SU-DHL-6 (cell line): ENCODE data around the gene ATP11C.
"Not testable (repeated sequence)": the region's sequence is repeated elsewhere in the genome, so short reads cannot be mapped to it uniquely, and the experiment has no call there.

Experiments used
- H2AFZ ChIP-seq: fragments of 200-600 bp; sonication (generic); 2 replicates; pipeline ENCODE4 v1.6.1; 2014; ENCODE audit warnings: low read depth, mild to moderate bottlenecking, moderate library complexity, mixed read lengths, antibody characterized with exemption, low read length; ENCODE audit not compliant: severe bottlenecking
- H3F3A ChIP-seq: fragments of 200-600 bp; shearing (Covaris generic); 2 replicates; pipeline ENCODE4 v1.6.0; 2016; ENCODE audit warnings: antibody characterized with exemption, mild to moderate bottlenecking; ENCODE audit not compliant: insufficient read depth
- H3K27ac ChIP-seq: fragments of 200-600 bp; sonication (generic); 2 replicates; pipeline ENCODE4 v1.5.1; 2016; ENCODE audit warnings: low read depth, mild to moderate bottlenecking, low read length, moderate library complexity, mixed read lengths
- H3K27me3 ChIP-seq: fragments of 200-600 bp; sonication (generic), shearing (Covaris generic); 2 replicates; pipeline ENCODE4 v1.6.0; 2014; ENCODE audit warnings: mild to moderate bottlenecking, low read length
- H3K36me3 ChIP-seq: fragments of 200-600 bp; sonication (generic); 2 replicates; pipeline ENCODE4 v1.6.1; 2014; ENCODE audit warnings: mild to moderate bottlenecking, low read length, mixed read lengths
- H3K4me2 ChIP-seq: fragments of 300-600, 200-600 bp; shearing (Covaris generic), sonication (generic); 2 replicates; pipeline ENCODE4 v1.6.0; 2014; ENCODE audit warnings: low read length, low read depth, mild to moderate bottlenecking; ENCODE audit not compliant: poor library complexity, severe bottlenecking
- H3K4me3 ChIP-seq: fragments of 200-600 bp; sonication (generic); 2 replicates; pipeline ENCODE4 v1.5.1; 2014; ENCODE audit warnings: antibody characterized with exemption, low read length, mild to moderate bottlenecking, mixed read lengths; ENCODE audit not compliant: insufficient read depth, poor library complexity, severe bottlenecking
- H3K79me2 ChIP-seq: fragments of 200-600 bp; sonication (generic); 2 replicates; pipeline ENCODE4 v1.6.1; 2014; ENCODE audit warnings: mild to moderate bottlenecking, low read length, moderate library complexity; ENCODE audit not compliant: insufficient read depth
- H3K9ac ChIP-seq: fragments of 200-600 bp; sonication (generic); 2 replicates; pipeline ENCODE4 v1.7.0; 2014; ENCODE audit warnings: mild to moderate bottlenecking, low read length
- H3K9me2 ChIP-seq: fragments of 200-600 bp; sonication (generic); replicated peaks from 2 replicates; pipeline ENCODE4 v1.6.1; 2014; ENCODE audit warnings: low read length; ENCODE audit not compliant: insufficient read depth
- H3K9me3 ChIP-seq: fragments of 200-600 bp; sonication (generic); 2 replicates; pipeline ENCODE4 v1.6.1; 2014; ENCODE audit warnings: low read length, mixed read lengths; ENCODE audit not compliant: insufficient read depth
- H4K20me1 ChIP-seq: fragments of 200-600 bp; sonication (generic); 2 replicates; pipeline ENCODE4 v1.6.1; 2014; ENCODE audit warnings: low read depth, mild to moderate bottlenecking, antibody characterized with exemption, low read length, moderate library complexity, mixed read lengths
- CTCF ChIP-seq: fragments of 200-600 bp; sonication (generic); IDR thresholded peaks from one replicate; pipeline ENCODE4 v1.5.1; 2017; ENCODE audit warnings: antibody characterized with exemption, mild to moderate bottlenecking, low read length, moderate library complexity; ENCODE audit not compliant: insufficient read depth, poor library complexity, severe bottlenecking
- EZH2phosphoT487 ChIP-seq: fragments of 200-600 bp; sonication (generic), shearing (Covaris generic); conservative IDR thresholded peaks from 2 replicates; pipeline ENCODE4 v1.6.1; 2018; ENCODE audit warnings: mild to moderate bottlenecking, antibody characterized with exemption, low read length, moderate library complexity, mixed read lengths

The ATP11C gene

DNA sequence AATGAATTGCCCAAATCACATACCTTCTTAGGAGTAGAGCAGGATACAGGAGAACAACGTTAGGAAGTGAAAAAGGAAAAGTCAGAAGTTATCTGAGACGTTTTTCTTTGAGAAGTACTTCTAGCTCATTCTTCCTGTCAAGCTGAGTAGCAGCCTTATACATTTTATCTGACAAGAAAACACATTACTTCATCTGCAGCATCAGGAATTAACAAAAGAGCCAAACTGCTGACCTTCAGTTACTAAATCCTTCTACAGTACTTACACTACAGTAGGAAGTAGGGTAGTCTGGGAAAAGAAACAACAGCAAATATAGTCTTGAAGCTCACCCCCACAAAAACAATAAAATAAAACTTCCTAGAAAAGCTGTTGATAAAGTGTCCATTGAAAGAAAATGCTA is 57.0 kb downstream of the ATP11C start:
- no peaks in the 10 kb centered on the region for H3K9me3 ChIP-seq
- H3K27me3 ChIP-seq, result no peaks in the 10 kb centered on the region
- no peaks in the 10 kb centered on the region for H3F3A ChIP-seq
- H2AFZ ChIP-seq, result no peak overlapping the region
- no peak overlapping the region for H3K4me2 ChIP-seq
- TF ChIP-seq EZH2phosphoT487 (no peak), CTCF (no peak)
- H3K4me3 ChIP-seq, result no peak overlapping the region
- no peak overlapping the region for H3K9ac ChIP-seq
- no peaks in the 10 kb centered on the region for H3K79me2 ChIP-seq
- no peaks in the 10 kb centered on the region for H3K9me2 ChIP-seq
- no peaks in the 10 kb centered on the region for H3K36me3 ChIP-seq
- H4K20me1 ChIP-seq, result no peaks in the 10 kb centered on the region
- no peak overlapping the region for H3K27ac ChIP-seq

- Histone ChIP-seq H3K36me3 (no peaks in the 10 kb centered on the region), H3F3A (no peaks in the 10 kb centered on the region), H4K20me1 (no peaks in the 10 kb centered on the region), H3K79me2 (no peaks in the 10 kb centered on the region), H2AFZ (no peak overlapping the region), H3K9me2 (no peaks in the 10 kb centered on the region), H3K27ac (no peak overlapping the region), H3K9ac (no peak overlapping the region), H3K4me3 (no peak overlapping the region), H3K27me3 (no peaks in the 10 kb centered on the region), H3K4me2 (no peak overlapping the region), H3K9me3 (no peaks in the 10 kb centered on the region)
- TF ChIP-seq CTCF, result no peak
- TF ChIP-seq EZH2phosphoT487, result no peak
Measured at GRCh38 chrX:139869796-139870195, 63.1 kb downstream of the ATP11C start.

DNA sequence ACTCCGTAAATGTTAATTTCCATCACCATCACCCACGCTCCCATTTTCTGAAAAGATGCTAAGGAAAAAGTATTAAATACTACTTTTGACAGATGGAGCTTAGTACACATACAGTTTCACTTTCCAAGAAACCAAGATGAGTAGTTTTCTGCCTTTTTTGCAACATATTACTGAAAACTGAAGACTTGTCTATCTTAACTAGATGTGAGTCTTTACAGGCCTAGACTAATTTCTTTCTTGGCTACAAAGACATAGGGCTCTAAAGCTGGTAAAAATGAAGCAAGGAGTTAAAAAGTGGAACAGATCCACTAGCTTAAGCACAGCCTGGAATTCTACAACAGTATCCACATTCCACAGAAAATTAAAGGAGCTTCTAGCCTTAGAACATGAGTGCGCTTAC is 68.2 kb downstream of the ATP11C start:
- no peak overlapping the region for H3K27ac ChIP-seq
- no peak overlapping the region for H2AFZ ChIP-seq
- H3K27me3 ChIP-seq, result no peaks in the 10 kb centered on the region
- no peaks in the 10 kb centered on the region for H3F3A ChIP-seq
- H3K79me2 ChIP-seq, result no peaks in the 10 kb centered on the region
- no peaks in the 10 kb centered on the region for H3K9me3 ChIP-seq
- H3K4me3 ChIP-seq, result no peak overlapping the region
- TF ChIP-seq EZH2phosphoT487, result no peak
- no peak for TF ChIP-seq CTCF
- no peaks in the 10 kb centered on the region for H3K36me3 ChIP-seq
- no peaks in the 10 kb centered on the region for H4K20me1 ChIP-seq
- no peaks in the 10 kb centered on the region for H3K9me2 ChIP-seq
- no peak overlapping the region for H3K4me2 ChIP-seq
- H3K9ac ChIP-seq, result no peak overlapping the region

- H3K9me2 ChIP-seq, result no peaks in the 10 kb centered on the region
- H4K20me1 ChIP-seq, result no peaks in the 10 kb centered on the region
- H3K9me3 ChIP-seq, result no peaks in the 10 kb centered on the region
- H3K4me2 ChIP-seq, result no peak overlapping the region
- H3F3A ChIP-seq, result no peaks in the 10 kb centered on the region
- no peak overlapping the region for H3K9ac ChIP-seq
- H3K27ac ChIP-seq, result no peak overlapping the region
- no peak overlapping the region for H3K4me3 ChIP-seq
- no peaks in the 10 kb centered on the region for H3K36me3 ChIP-seq
- no peaks in the 10 kb centered on the region for H3K27me3 ChIP-seq
- TF ChIP-seq EZH2phosphoT487, result no peak
- no peak for TF ChIP-seq CTCF
- no peaks in the 10 kb centered on the region for H3K79me2 ChIP-seq
- no peak overlapping the region for H2AFZ ChIP-seq
Measured at GRCh38 chrX:139862208-139862607, 70.6 kb downstream of the ATP11C start.

GRCh38 chrX:139856826-139857225 is 76.0 kb downstream of the ATP11C start:
- H3F3A ChIP-seq, H3K27me3 ChIP-seq, H3K36me3 ChIP-seq, H3K9me2 ChIP-seq, H3K27ac ChIP-seq, H3K9ac ChIP-seq, H2AFZ ChIP-seq, H4K20me1 ChIP-seq, H3K4me3 ChIP-seq, H3K4me2 ChIP-seq, H3K79me2 ChIP-seq, H3K9me3 ChIP-seq: not testable (repeated sequence)
